KMS-11 (cell line): ENCODE measurements around the gene IQCF6.

ENCODE experiments used
- H2AFZ ChIP-seq: fragments of 200-600 bp; sonication (generic); 2 replicates; pipeline ENCODE4 v1.6.1; 2016; ENCODE audit warnings: antibody characterized with exemption, mixed run types, low read depth
- H3K27ac ChIP-seq: fragments of 200-600 bp; sonication (generic); 2 replicates; pipeline ENCODE4 v1.6.1; 2016; ENCODE audit warnings: mild to moderate bottlenecking, mixed run types
- H3K27me3 ChIP-seq: fragments of 200-600 bp; sonication (generic); 2 replicates; pipeline ENCODE4 v1.6.1; 2017; ENCODE audit warnings: mild to moderate bottlenecking, low read depth, mixed run types, moderate library complexity; ENCODE audit not compliant: insufficient read depth
- H3K36me3 ChIP-seq: fragments of 200-600 bp; sonication (generic); 2 replicates; pipeline ENCODE4 v1.6.1; 2017; ENCODE audit warnings: mild to moderate bottlenecking, mixed run types; ENCODE audit not compliant: insufficient read depth
- H3K4me1 ChIP-seq: fragments of 200-600 bp; sonication (generic); 2 replicates; pipeline ENCODE4 v1.6.1; 2016; ENCODE audit warnings: mild to moderate bottlenecking, low read depth, mixed run types; ENCODE audit not compliant: poor library complexity, severe bottlenecking
- H3K4me2 ChIP-seq: fragments of 200-600 bp; sonication (generic); 2 replicates; pipeline ENCODE4 v1.7.0; 2016; ENCODE audit warnings: mild to moderate bottlenecking, mixed run types
- H3K4me3 ChIP-seq: fragments of 200-600 bp; sonication (generic); IDR thresholded peaks from 2 replicates; pipeline ENCODE4 v1.6.1; 2017; ENCODE audit warnings: low read depth, low read length, mixed read lengths; ENCODE audit not compliant: insufficient read depth
- H3K79me2 ChIP-seq: fragments of 200-600 bp; sonication (generic); 2 replicates; pipeline ENCODE4 v1.6.1; 2016; ENCODE audit warnings: low read depth, mixed run types; ENCODE audit not compliant: insufficient read depth
- H3K9ac ChIP-seq: fragments of 200-600 bp; sonication (generic); 2 replicates; pipeline ENCODE4 v1.6.1; 2016; ENCODE audit warnings: mild to moderate bottlenecking, mixed run types
- H4K20me1 ChIP-seq: fragments of 200-600 bp; sonication (generic); 2 replicates; pipeline ENCODE4 v1.6.1; 2016; ENCODE audit warnings: mild to moderate bottlenecking, mixed run types; ENCODE audit not compliant: insufficient read depth
- CTCF ChIP-seq: fragments of 200-600 bp; sonication (generic); conservative IDR thresholded peaks from 2 replicates; pipeline ENCODE4 v1.6.1; 2017; ENCODE audit warnings: low read depth, mild to moderate bottlenecking, antibody characterized with exemption, low read length, moderate library complexity, mixed read lengths

Gene IQCF6

GRCh38 chr3:51729042-51729633, 49.9 kb downstream of the IQCF6 start:
- no peak overlapping the region for H3K27ac ChIP-seq
- no peak overlapping the region for H3K4me3 ChIP-seq
- H3K4me1 ChIP-seq, result peaks cover 30% of the 10 kb centered on the region
- no peak overlapping the region for H3K4me2 ChIP-seq
- no peaks in the 10 kb centered on the region for H4K20me1 ChIP-seq
- no peaks in the 10 kb centered on the region for H3K79me2 ChIP-seq
- no peaks in the 10 kb centered on the region for H3K36me3 ChIP-seq
- TF ChIP-seq CTCF, result no peak
- no peak overlapping the region for H2AFZ ChIP-seq
- no peaks in the 10 kb centered on the region for H3K27me3 ChIP-seq
- H3K9ac ChIP-seq, result no peak overlapping the region
